ENCODE results near the gene ERO1A. TPM values are rescaled to one million over a fixed set of nuclear protein-coding genes. Genes with fewer than 3 reads are reported as not detected.

The ERO1A gene
- total RNA-seq, 1 donor from 2014 or later: 122 TPM

- DNase-seq: peak; percentile 65
Measured at GRCh38 chr14:52694761-52695480, 437 bp downstream of the ERO1A start.

GRCh38 chr14:52693532-52693931 lies 1.8 kb downstream of the ERO1A start:
- no peak for DNase-seq

GRCh38 chr14:52693036-52693435 lies 2.3 kb downstream of the ERO1A start:
- no peak for DNase-seq

DNA sequence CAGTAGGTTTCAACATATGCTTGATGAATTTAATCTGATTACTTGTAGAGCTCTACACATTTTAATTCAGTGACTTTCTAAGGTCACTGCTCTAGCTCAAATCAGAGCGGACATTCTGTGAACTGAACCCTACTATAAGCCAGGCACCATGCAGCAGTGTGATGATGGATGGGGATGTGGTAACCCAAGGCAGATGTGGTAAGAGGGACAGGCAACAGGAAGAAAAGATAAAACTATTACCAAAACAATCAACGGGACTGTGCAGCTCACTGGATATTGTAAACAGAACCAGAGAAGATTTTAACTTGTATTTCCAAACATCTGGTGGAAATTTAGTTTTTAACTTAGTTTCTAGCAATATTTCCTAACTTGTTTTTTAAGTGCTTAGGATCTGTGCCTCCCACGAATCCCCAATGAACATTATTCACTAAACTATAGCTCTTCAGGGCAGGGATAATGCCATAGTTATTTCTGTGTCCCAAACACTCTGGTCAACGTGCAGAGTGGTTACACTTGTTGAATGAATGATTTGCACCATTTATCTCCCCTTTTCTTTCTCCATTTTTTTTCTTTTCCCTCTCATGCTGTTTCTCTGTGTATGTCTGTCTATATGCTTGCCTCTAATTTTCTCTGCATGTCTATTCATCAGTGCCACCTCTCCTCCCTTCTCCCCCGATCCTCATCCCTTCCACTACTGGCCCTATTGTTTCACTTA lies 3.0 kb downstream of the ERO1A start:
- no peak for DNase-seq

DNA sequence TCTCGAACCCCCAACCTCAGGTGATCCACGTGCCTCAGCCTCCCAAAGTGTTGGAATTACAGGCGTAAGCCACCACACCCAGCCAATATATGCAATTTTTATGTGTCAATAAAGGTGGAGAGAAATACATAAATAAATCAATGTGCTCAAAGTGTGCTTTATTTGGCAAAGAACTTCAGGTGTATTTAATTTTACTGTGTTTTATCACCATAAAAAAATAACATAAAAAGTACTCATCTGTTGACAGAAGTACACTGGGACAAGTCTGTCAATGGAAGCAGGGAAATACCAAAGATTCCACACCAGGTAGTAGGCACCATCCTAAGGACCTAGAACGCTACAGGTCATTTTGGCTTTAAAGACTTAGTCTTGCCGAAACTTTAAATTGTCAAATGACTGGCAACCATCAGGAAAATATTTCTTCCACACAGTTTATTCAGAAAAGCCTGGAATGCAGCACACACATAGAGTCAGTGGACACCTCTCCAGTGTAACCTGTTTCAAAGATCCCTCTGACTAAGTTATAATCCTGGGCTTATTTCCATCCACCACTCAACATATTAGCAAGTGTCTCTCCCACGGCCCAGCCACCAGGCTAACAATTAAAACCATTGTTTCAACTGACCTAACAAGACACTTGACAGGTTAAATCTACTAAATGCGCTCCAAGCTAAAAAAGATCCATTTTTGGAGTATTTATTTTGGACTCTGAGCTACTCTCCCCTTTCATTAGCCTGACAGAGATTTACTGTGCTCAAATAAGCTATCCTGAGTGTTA lies 4.2 kb downstream of the ERO1A start:
- DNase-seq: no peak

DNA sequence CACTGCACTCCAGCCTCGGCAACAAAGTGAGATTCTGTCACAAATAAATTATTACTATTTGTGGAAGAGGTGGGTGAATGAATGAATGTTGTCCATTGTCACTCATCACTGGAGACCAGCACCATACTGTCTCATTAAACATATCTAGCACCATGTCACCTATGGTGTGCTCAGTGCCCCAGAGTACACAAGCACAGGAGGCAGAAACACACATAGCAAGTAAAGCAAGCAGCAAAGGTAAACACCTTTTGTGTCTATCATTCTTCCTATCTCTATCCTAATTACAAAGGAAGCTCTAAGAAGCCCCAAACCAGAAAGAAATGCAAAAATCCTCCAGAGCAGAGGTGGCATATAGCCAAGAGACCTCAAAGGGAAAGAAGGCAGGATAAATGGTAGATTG lies 9.2 kb downstream of the ERO1A start:
- no peak for DNase-seq

DNA sequence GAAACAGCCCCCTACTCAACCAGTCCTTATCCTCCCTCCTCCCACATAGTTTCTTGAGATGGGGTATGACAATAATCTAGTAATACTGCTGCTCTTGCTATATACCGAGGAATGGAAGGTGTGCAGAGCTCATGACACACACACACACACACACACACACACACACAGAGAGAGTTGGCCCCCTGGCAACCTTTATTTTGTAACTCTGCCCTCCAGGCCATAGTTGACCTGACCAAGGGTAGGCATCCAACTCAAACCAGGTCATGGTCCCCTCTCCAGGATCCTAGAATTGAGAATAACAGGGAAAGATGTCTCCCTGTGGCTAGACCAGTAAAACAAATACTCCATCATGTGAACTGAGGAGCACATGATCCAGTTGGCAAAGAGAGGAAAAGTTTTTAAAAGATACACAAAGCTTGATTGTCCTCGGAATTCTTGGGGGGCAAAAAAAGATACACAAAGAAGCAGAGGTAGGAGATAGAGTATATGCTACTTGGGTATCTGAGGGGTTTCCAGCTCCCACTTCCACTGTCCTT lies 11.3 kb downstream of the ERO1A start:
- DNase-seq: no peak

DNA sequence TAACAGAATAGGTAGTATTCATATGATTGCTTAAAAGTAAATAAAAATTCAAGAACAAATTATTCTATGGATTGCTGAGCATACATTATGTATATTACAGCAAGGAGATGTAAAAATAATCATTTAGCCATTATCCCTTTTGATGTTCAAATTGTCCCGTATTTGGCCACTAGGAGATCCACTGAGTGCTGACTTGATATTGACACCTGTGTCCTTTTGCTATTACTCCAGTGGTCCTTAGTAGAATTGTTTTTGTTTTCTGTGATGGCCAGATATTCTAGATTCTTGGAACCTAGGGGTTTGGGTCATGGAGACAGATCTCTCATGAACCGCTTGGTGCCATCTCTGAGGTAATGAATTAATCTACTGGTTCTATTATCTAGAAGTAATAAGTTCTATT lies 16.8 kb downstream of the ERO1A start:
- peak; percentile 35 for DNase-seq

GRCh38 chr14:52663850-52664249 lies 31.5 kb downstream of the ERO1A start:
- DNase-seq: no peak

DNA sequence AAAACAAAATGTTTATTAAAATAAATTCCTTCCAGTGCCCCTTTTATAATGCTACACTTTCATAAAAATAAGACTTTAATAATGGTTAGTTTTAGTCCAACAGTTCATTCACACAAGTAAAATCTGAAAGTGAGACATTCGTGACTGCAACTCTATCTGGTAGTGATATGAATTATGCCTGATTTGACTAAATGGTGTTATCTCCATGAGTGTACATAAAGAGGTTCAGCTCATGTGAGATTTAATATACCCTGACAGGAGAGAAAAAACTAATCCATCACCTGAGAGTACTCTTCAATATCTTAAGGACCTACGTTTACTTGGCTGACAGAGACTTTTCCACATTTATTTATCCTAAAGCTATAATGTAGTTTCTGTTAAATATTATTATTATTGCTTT lies 34.0 kb downstream of the ERO1A start:
- no peak for DNase-seq

- DNase-seq: no peak
Measured at GRCh38 chr14:52660832-52661231, 34.5 kb downstream of the ERO1A start.

DNA sequence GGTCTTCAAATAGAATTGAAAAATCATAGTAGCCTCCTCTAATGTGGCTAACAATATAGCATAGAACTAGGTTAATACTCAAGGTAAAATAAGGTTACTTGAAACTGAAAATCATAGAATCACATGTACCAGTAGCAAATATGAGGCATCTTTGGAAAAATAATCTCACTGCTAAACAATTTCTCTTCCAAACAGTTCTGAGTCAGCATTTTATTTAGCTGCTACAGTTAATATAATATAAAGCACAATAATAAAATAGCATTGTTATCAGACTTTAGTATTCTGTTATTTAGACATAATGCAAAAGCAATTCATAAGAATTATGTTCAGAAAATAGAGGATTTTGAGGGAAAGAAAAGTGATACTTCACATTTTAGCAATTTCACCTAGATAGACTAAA lies 35.0 kb downstream of the ERO1A start:
- no peak for DNase-seq

GRCh38 chr14:52656905-52657304 lies 38.5 kb downstream of the ERO1A start:
- no peak for DNase-seq

- DNase-seq: peak; percentile 12
Measured at GRCh38 chr14:52650774-52651173, 44.6 kb downstream of the ERO1A start.

- DNase-seq: no peak
Measured at GRCh38 chr14:52649511-52649910, 45.8 kb downstream of the ERO1A start.

GRCh38 chr14:52641745-52642144 lies 53.6 kb downstream of the ERO1A start:
- no peak for DNase-seq

- no peak for DNase-seq
Measured at GRCh38 chr14:52640137-52640536, 55.2 kb downstream of the ERO1A start.

GRCh38 chr14:52619687-52620086 lies 75.7 kb downstream of the ERO1A start:
- no peak for DNase-seq

GRCh38 chr14:52618602-52619001 lies 76.8 kb downstream of the ERO1A start:
- DNase-seq: no peak

DNA sequence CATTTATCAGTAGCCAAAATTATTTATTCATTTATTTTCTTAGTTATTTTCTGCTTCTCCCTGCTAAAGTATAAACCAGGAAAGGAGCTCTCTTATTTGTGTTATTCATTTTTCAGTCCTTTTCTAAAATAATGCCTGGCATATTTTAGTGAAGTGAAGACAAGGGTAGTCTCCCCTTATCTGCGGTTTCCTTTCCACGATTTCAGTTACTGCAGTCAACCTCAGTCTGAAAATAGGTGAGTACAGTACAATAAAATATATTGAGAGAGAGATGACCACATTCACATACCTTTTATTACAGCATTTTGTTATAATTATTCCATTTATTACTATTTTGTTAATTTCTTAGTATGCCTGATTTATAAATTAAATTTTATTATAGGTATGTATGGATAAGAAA lies 85.2 kb downstream of the ERO1A start:
- DNase-seq: no peak

GRCh38 chr14:52609445-52610044 lies 85.8 kb downstream of the ERO1A start:
- DNase-seq: no peak

- no peak for DNase-seq
Measured at GRCh38 chr14:52607061-52607460, 88.3 kb downstream of the ERO1A start.

GRCh38 chr14:52602131-52602530 lies 93.2 kb downstream of the ERO1A start:
- DNase-seq: no peak
